ENCODE data around the gene RAET1E.

Gene RAET1E

GRCh38 chr6:149899926-149900619 is 2.2 kb upstream of the RAET1E start:
- no peak for TF ChIP-seq CTCF (IDR thresholded peaks at IDR 0.05; ENCODE audit: insufficient read depth, low read depth, low read length, missing control alignments)
- H3K4me3 ChIP-seq (ENCODE audit: low read length), result no peak overlapping the region
- no peak for DNase-seq (ENCODE audit: low read depth)

DNA sequence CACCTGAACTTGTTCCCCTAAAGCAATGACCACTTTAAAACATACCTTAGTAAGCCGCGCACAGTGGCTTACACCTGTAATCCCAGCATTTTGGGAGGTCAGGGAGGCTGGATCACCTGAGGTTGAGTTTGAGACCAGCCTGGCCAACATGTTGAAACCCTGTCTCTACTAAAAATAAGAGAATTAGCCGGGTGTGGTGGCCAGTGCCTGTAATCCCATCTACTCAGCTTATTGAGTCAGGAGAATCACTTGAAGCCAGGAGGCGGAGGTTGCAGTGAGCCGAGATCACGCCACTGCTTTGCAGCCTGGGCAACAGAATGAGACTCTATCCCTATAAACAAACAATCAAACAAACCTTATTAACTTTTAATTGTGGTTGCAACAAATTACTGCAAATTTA is 1.6 kb upstream of the RAET1E start:
- H3K4me3 ChIP-seq (ENCODE audit: low read length), result no peak overlapping the region
- peak; percentile 17 for DNase-seq (ENCODE audit: low read depth)
- no peak for TF ChIP-seq CTCF (IDR thresholded peaks at IDR 0.05; ENCODE audit: insufficient read depth, low read depth, low read length, missing control alignments)

- no peak for DNase-seq (ENCODE audit: low read depth)
- H3K4me3 ChIP-seq (ENCODE audit: low read length), result no peak overlapping the region
- no peak for TF ChIP-seq CTCF (IDR thresholded peaks at IDR 0.05; ENCODE audit: insufficient read depth, low read depth, low read length, missing control alignments)
Observed at GRCh38 chr6:149898966-149899365, 1.1 kb upstream of the RAET1E start.

DNA sequence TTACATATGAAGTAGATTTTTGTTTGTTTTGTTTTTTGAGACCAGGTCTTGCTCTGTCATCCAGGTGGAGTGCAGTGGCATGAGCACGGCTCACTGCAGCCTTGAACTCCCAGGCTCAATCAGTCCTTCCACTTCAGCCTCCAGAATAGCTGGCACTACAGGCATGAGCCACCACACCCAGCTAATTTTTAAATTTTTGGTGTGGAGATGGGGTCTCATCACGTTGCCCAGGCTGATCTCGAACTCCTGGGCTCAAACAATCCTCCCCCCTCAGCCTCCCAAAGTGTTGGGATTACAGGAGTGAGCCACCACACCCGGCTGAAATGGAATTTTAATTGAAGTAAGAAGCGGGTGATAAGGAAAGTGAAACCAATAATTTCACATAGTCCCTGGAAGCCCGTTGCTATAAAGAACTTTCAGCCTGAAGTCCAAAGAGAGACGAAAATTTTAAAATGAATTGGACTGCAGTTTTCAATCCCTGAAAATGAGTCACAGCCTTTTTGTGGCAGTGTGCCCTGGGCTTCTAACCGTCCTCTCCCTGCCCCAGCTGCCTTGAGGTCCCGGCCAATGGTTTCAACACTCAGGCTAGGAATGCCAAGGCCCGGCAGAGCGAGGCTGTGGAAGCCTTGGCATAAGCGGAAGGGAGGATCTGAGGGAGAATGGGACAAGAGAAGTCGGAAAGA is 757 bp downstream of the RAET1E start:
- peak; percentile 74 for DNase-seq (ENCODE audit: low read depth)
- TF ChIP-seq CTCF (IDR thresholded peaks at IDR 0.05; ENCODE audit: insufficient read depth, low read depth, low read length, missing control alignments), result no peak
- peak overlapping the region; percentile 19 for H3K4me3 ChIP-seq (ENCODE audit: low read length)

- no peak overlapping the region for H3K4me3 ChIP-seq (ENCODE audit: low read length)
- no peak for TF ChIP-seq CTCF (IDR thresholded peaks at IDR 0.05; ENCODE audit: insufficient read depth, low read depth, low read length, missing control alignments)
- peak; percentile 40 for DNase-seq (ENCODE audit: low read depth)
Observed at GRCh38 chr6:149896491-149896890, 1.4 kb downstream of the RAET1E start.

DNA sequence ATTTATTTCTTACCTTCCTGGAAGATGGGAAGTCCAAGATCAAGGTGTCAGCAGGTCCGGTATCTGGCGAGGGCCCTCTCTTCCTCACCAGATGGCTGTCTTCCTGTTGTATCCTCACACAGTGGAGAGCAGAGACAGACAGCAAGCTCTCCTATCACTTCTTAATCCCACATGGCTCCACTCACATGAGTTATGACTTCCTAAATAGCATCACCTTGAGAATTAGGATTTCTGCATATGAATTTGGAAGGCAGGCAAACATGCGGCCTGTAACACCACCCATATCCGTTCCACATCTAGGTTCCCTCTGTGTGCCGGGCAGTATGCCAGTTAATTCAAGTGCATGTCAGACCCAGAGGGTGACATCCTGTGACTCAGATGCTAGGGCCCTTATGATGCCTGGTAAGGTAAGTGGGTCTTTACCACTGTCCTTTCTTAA is 2.1 kb downstream of the RAET1E start:
- no peak for TF ChIP-seq CTCF (IDR thresholded peaks at IDR 0.05; ENCODE audit: insufficient read depth, low read depth, low read length, missing control alignments)
- H3K4me3 ChIP-seq (ENCODE audit: low read length), result no peak overlapping the region
- peak; percentile 76 for DNase-seq (ENCODE audit: low read depth)
